DMS79 (cell line): ENCODE results near the gene BRWD1.

Experiments
- DNase-seq: peaks from one replicate; lab custom pipeline; 2025; lab: John Stamatoyannopoulos, UW

Gene BRWD1

DNA sequence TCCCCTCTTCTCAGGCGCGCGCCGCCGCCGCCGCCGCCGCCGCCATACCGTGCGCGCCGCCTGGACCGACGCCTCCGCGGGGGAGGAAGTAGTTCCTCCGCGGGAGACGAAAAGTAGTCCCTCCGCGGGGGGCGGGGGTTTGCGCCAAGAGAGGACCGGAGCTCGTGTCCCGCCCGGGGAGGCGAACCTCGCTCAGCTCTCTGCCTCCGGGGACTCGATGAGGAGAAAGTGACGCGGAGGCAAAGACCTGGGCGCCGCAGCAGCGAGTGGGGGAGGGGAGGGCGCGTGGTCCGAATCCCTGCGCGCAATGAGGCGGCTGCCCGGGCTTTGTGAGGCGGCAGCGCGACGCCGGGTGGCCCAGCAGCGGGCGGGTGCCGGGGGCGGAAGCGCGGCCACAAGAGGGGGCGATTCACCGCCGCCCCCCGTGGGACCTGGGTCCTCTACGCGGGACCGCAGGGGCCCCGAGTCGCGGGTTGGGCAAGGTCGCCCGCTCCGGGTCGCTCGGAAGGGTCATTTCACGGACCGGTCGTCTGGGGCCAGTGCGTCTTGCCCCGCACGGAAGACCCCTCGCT is at the start of gene BRWD1:
Gene BRWD1, minus strand, starts transcription at position 62 of the 572 bp plus-strand sequence. CDS start 141 bp downstream, outside the sequence.
- DNase-seq, result peak; percentile 23

DNA sequence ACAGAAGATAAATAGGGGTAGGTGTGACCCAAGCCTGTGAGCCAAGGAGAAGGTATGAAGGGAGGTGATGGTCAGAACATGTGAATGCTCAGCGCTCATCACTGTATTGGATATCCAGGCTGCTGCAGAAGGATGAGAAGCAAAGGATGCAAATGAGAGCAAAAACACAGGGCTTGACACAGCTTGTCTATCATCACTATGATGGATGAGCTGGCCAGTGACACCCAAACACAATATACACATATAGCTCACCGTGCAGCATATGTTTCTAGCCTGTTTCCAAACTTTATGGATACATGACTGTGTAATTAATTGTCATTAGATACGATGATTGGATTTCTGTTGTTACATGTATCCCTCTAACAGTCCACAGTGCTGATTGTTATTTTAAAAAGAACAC is 49.3 kb upstream of the BRWD1 start:
- no peak for DNase-seq

DNA sequence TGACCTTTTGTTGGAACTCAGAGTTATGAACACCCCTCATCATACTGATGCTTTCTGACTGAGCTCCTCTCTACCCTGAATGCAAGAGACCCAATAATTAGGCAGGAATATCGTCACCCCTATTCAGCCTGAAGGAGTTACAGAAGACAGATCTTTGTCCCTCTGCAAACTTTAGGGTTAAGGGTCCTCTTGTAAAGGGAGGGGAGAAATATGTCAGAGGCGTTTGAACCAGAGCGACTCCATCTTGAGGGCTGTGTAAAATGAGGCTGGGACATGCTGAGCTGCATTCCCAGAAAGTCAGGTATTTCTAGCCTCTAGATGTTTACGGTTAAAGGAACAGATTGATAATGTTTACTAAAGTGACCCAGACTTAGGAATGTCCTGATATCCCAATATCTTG is 46.0 kb upstream of the BRWD1 start:
- DNase-seq, result no peak

DNA sequence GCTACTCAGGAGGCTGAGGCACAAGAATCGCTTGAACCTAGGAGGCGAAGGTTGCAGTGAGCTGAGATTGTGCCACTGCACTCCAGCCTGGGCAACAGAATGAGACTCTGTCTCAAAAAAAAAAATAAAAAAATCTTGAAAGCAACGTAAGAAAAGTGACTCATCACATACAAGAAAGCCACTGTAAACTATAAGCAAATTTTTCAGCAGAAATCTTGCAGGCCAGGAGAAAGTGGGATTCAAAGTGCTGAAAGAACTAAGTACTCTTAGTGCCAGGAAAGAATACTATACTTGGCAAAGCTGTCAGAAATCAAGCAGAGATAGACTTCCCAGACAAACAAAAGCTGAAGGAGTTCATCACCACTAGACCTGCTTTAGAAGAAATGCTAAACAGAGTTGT is 39.9 kb upstream of the BRWD1 start:
- no peak for DNase-seq

DNA sequence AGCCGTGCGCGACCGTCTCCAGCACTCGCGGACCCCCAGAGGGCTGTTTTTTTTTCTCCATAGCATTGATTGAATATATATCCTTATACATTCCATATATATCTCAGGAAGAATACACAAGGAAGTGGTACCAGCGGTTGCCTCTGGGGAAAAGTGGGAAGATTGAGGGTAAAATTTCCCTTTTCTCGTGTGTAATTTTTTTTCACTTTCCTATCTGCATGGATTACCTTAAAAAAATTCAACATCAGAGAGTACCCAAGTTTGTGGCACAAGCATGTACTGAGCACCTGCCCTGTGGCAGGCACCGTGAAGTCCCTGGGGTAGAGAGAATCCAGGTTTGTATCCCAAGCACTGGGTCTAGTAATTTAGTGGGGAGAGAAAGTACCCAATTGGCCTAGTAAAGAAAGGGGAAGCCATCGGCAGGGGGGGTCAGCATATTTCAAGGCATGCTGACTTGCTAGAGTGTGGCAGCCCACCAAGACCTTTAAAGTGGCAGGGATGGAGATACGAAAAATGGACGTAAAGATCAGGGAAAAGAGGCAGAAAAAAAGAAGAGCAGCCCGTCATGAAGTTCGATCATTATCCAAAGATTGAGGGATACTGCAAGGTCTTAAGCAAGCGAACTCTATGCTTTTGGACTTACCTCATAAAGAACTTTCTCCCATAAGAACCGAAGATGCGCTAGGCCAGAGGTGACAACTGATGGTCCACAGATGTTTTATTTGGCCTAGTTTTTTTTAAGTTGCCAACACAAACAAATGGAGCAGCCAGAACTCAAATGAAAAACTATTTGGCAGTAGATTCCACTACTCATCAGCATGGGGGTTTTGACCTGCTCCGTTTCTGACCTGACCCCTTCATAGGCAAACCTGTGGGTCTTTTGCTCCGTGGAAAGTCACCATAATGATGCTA is 36.9 kb upstream of the BRWD1 start:
- no peak for DNase-seq

DNA sequence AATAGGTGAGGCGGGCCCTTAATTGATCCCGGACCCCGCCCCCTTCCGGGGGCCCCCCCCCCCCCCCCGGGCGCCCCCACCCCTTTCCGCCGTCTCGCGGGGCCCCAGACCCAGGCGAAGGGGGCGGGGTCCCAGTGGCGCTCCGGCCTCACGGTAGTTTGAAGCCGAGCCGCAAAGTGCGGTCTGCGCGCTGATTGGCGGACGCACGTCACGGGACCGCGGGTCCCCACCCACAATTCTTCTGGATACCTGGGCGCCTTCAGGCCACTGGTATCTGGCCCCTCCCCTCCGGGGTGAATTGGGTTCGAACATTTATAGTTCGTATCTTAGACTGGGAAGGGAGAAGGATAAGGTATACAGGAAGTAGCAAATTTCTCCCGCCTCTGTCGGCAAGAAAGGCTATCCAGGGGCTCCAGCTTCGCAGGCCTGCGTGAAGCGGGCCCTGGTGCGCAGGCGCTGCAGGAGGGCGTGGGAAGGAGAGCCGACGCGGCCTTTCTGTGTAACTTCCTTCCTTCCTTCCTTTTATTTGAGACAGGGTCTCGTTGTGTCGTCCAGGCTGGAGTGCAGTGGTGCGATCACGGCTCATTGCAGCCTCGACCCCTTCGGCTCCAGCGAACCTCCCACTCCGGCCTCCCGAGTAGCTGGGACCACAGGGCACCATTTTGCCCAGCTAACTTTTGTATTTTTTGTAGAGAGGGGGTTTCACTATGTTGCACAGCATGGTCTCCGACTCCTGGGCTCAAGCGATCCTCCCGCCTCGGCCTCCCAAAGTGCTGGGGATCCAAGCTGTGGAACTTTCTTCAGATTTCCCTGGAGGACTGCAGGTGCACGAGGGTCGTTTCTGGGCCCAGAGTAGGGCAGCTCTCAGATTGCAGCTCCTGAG is 36.0 kb upstream of the BRWD1 start:
- peak; percentile 96 for DNase-seq

DNA sequence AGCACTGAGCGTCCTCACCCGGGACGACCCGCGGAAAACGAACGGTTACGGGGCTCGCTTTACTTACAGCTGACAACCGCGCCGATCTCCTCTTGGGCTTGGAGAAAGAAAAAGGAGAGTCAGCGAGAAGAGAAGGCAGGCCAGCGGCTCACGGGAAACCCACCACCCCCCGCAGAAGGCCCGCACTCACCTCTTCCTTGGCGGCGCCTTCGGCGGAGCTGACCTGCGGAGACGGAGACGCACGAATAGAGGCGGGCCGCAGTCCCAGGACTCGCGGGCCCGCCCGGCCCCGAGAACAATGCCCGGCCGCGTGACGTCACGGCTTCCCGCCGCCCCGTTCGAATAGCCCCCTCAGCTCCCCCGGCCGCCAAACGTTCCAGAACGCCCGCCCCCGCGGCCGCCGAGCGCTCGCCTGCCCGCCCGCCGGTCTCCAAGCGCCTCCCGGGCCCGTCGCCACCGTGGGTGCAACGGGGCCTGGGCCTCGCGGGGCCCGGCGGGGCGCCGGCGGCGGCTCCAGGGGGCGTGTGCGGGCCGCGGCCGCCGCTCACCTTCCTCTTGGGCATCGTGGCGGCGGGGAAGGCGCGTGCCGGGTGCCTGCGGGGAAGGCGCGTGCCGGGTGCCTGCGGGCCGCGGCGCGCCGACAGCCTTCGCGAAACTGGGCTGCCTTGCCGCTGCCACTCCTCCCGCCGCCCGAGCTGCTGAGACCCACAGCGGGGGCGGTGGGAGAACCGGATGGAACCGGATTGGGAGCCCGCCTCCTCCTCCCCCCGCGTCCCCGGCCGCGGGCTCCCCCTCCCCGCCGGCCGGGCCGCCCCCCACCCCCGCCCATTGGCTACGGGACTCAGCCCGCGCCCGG is 35.2 kb upstream of the BRWD1 start, which contains the start of gene HMGN1:
Gene HMGN1, minus strand, starts transcription at position 734 of the 856 bp plus-strand sequence. Its CDS starts 171 bp downstream, at position 563.
- DNase-seq, result peak; percentile 91

DNA sequence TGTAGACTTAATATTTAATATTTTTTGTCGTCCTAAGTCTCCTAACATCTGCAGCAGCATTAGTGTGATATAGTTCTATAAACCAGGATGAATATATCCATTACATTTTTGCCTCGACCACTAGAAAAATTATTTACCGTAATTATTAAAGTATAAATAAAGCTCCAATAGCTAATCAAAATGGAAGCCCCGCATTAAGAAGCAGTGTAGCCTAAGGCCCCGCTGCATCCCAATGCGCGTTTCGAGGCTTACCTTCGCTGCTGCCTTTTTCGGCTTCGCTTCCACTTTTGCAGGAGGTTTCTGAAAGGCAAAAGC is 34.6 kb upstream of the BRWD1 start:
- no peak for DNase-seq

DNA sequence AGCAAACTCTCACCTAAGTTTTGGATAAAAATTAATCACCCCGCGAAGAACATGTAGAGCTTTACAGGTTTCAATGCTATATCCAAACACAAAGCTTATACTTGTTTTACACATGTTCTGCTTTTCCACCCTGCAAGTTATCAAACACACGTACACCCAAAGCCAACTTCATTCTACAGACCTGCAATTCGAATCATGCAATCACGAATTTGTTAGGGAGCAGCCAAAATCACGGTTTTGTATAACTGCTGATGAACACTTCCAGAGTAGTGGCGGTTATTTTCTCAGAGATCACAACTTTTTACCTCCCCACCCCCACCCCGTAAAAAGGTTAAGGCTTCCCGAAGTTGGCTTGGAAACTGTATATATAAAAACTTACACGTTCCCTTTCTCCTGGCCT is 34.1 kb upstream of the BRWD1 start:
- DNase-seq, result no peak

DNA sequence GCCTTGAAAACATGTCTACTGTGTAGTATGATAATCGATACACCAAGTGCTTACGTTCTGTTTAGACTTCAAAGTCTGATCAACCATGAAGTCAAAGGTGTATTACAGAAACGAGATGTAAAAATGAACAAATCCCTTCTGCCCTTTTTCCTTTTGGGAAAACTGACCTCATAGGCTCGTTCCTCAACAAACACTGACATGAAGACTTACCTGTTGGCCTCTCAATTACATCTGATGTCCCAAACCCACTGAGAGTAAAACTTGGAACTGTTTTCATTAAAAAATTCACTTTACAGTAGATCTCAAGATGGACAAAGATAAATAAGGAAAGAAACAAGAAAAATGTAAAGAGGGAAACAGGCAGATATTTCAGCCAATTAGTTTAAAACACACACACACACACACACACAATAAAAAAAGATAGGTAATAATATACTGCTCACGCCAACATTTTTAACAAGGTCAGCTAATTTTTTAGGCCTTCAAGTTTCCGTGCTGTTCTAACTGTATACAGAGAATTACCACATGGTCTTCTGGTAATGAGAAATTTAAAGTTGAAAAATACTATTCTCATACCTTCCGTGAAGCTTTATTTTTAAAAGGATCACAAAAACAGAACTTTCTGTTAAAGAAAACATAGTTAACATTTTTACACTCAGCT is 33.4 kb upstream of the BRWD1 start:
- no peak for DNase-seq

DNA sequence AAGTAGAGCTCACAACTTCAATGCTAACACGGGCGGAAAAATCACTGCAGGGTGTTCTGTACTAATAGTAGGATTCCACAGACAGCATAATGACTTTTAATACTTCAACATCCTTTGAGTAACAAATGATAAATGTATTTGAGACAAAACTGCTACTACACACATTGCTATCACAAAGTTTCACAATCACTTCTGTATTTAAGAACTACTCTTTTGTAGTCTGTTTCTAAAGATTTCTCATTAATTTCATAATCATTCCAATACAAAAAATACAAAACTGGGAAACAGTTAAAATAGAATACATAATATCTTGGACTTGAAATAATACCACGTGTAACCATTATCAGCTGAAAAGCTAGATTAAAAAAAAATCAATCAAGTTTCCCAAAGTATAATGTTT is 32.8 kb upstream of the BRWD1 start:
- DNase-seq, result no peak

DNA sequence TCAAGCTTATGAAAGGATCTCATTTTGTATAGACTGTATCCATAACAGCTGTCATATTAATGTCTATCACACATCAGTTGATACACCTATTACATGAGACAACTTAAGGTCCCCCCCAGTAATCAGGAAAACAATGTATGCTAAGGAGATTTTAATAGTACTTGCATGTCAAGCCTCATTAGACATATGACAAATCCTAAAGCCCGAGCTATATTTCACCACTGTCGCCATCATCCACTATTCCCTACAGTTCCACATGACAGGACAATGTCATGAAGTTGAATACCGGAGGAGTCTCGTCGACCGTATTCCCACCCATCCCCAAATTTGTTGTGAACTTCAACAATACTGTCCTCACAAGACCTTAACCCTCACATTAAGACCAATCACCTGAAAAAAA is 32.0 kb upstream of the BRWD1 start:
- no peak for DNase-seq

DNA sequence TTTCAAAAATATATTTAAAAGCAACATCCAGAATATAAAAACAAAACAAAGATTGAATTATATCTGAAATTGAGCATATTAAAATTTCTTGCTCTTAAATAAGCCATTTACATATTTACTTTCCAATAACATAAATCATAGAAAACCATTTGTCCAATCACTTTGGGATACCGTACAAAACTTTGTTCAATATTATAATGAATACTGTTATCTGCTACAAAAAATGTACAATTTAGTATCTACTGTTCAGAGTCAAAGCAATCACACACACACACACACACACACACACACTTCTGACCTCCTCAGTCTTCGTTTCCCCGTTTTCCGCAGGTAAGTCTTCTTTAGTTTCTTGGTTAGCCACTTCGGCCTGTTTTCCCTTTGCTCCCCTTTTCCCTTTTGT is 31.4 kb upstream of the BRWD1 start:
- DNase-seq, result no peak

DNA sequence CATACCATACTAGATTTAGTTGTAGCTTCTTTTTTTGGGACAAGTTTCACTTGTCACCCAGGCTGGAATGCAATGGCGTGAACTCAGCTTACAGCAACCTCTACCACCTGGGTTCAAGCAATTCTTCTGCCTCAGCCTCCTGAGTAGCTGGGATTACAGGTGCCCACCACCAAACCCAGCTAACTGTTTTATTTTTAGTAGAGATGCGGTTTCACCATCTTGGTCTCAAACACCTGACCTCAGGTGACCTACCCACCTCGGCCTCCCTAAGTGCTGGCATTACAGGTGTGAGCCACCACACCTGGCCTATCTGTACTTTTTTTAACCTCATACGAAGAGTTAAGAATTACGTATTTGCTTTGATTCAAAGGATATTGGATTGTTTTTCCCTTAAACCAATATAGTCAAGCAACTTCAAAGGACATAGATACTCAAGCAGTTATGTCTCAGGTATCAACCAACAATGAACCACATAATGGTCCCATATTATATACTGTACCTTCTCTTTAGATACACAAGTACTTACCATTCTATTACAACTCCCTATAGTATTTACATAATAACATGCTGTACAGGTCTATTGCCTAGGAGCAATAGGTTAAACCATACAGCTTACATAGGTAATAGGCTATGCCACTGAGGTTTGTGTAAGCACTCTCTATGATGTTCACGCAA is 28.0 kb upstream of the BRWD1 start:
- no peak for DNase-seq

DNA sequence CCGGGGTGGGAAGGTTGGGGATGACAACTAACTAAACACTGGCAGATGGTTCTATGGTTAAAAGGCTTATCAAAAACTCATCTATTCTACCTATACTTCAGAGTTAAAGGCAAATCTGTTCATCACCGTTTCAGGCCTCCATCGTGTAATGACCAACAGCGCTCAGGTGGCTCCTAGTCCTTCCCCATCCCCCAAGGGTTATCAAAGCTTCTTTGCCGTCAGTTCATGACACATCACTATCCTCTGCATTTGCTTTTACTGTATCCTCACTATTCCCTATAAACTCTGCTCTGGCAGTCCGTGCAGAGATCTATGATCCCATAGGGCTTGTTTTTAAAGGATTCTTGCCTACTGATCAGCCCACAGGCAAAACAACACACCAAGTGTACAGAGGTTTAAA is 27.3 kb upstream of the BRWD1 start:
- DNase-seq, result no peak

DNA sequence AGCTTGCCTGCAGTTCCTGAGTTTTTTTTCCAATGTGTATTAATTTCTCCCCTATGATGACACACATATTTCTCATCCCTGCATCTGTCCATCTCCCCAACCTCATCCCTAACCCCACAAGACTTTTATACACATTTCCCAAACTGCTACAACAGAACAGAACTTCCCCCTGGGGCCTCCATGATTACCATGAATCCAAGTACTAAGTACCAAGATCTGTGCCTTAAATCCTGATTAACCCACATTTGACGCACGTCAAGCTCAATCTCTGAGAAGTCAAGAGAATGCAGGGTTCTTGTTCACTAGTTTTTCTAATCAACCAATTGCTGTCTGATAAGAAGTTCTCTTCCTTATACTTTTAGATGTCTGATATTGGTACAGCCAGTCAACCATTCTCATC is 25.8 kb upstream of the BRWD1 start:
- DNase-seq, result no peak

DNA sequence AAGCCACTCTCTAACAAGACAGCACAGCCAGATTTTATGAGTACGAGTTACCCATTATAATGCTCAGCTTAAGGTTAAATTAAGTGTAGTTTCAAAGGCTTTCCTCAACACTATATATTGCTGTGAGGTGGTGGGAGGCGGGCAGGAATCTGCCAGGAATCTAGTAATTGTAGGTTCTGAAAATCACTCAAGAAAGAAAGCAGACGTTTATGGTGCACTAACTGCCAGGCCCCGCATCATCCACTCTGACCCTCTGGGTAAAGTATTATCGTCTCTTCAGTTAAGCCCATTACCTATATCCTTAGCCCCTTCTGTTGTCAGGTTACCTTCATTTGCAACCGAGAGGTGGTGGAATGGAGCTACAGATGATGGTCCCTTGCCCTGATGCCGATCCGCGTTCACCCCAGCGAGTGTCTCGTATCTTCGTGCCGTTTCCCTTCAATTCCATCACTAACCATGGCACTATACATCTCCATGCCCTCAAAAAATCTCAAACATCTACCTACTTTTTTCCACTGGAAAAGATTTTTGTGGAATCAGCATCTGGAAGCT is 23.1 kb upstream of the BRWD1 start:
- DNase-seq, result no peak

DNA sequence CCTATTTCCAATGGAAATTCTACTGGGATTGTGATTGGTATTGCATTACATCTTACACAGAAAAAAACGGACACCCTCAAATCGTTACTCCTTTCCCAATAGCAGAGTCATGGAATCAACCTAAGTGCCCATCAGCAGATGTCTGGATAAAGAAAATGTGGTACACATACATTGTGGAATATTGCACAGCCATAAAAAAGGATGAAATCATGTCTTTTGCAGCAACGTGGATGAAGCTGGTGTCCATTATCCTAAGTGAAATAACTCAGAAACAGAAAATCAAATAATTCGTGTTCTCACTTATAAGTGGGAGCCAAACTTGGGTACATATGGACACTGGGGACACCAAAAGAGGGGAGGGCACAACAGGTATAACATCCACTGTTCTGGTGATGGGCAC is 21.2 kb upstream of the BRWD1 start:
- DNase-seq, result no peak

DNA sequence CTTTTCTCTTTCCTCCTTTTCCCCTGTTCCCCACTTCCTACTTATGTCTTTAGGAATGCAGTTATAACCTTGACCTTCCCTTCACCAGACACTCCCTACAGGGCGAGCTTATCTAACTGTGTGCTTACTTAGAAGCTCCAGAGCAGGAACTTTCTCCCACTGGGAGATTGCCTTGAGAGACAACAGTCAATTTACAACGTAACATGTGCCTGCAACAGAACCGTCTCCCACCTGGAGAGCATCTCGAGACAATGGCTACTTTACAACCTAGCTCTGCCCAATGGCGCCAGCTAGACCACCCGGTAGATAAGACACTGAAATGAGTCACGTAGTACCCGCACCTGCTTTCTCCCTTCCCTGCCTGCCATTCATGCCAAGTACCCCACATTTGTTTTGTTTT is 18.7 kb upstream of the BRWD1 start:
- no peak for DNase-seq

DNA sequence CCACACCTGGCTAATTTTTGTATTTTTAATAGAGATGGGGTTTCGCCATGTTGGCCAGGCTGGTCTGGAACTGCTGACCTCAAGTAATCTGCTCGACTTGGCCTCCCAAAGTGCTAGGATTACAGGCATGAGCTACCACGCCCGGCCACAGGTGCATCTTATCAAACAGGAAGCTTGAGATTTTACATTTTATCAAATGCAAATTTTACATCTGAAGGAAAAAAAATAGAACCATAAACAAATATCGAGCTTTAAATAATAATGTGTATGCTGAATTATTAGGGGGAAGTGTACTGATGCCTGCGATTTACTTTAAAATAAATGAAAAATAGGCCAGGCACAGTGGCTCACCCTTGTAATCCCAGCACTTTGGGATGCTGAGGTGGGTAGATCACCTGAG is 16.6 kb upstream of the BRWD1 start:
- DNase-seq, result no peak
